Mesenteric fat pad (tissue), 1 donor: Measurements from ENCODE around the gene WNT2. TPM values are rescaled to one million over a fixed set of nuclear protein-coding genes. Genes with fewer than 3 reads are reported as not detected.

Source experiments
- DNase-seq: peaks from one replicate; pipeline ENCODE4 v3.0.0-alpha.2; 2020; ENCODE audit warnings: low spot score
- long read RNA-seq: library from polyadenylated mRNA; unstranded; transcript quantifications from one replicate; pipeline ENCODE4 v2.0.0, GENCODE V29; 2020
- total RNA-seq: library from RNA; stranded (reverse); fragmentation: NEBNext Ultra II Directional; extraction: Animal tissue kit (Norgen Biotek cat#: 25700); gene quantifications from one replicate; pipeline ENCODE4 v1.2.1, GENCODE V29; 2021
- donor health status: DM: yes; HTN: yes; CAD: no.

The WNT2 gene
- 0.45 TPM for total RNA-seq
- long read RNA-seq, partial matches to known transcripts = 0 of 1 reads
- long read RNA-seq, other reads (novel, unspliced or antisense) = 0 of 1 reads

- DNase-seq = no peak
Observed at GRCh38 chr7:117322741-117323304, at the start of gene WNT2. Gene WNT2 (minus strand): TSS chr7:117323058. CDS start chr7:117322989, 69 bp downstream.

- no peak for DNase-seq
Observed at GRCh38 chr7:117372073-117372472, 49.2 kb upstream of the WNT2 start.

- no peak for DNase-seq
Observed at GRCh38 chr7:117364339-117365080, 41.7 kb upstream of the WNT2 start.

- no peak for DNase-seq
Observed at GRCh38 chr7:117362294-117362888, 39.5 kb upstream of the WNT2 start.

- no peak for DNase-seq
Observed at GRCh38 chr7:117350027-117350426, 27.2 kb upstream of the WNT2 start.

GRCh38 chr7:117349570-117349969 lies 26.7 kb upstream of the WNT2 start:
- no peak for DNase-seq

GRCh38 chr7:117347962-117348672 lies 25.3 kb upstream of the WNT2 start:
- no peak for DNase-seq

GRCh38 chr7:117347480-117347879 lies 24.6 kb upstream of the WNT2 start:
- no peak for DNase-seq

- no peak for DNase-seq
Observed at GRCh38 chr7:117346161-117346560, 23.3 kb upstream of the WNT2 start.

GRCh38 chr7:117338020-117338419 lies 15.2 kb upstream of the WNT2 start:
- no peak for DNase-seq

- DNase-seq = no peak
Observed at GRCh38 chr7:117333168-117333567, 10.3 kb upstream of the WNT2 start.

- DNase-seq = no peak
Observed at GRCh38 chr7:117332031-117332430, 9.2 kb upstream of the WNT2 start.

GRCh38 chr7:117325836-117326235 lies 3.0 kb upstream of the WNT2 start:
- DNase-seq = no peak

GRCh38 chr7:117324960-117325359 lies 2.1 kb upstream of the WNT2 start:
- no peak for DNase-seq

- DNase-seq = peak; percentile 90
Observed at GRCh38 chr7:117323851-117324711, 1.2 kb upstream of the WNT2 start.

- no peak for DNase-seq
Observed at GRCh38 chr7:117323305-117323850, 520 bp upstream of the WNT2 start.

GRCh38 chr7:117320523-117320922 lies 2.3 kb downstream of the WNT2 start:
- no peak for DNase-seq

- DNase-seq = no peak
Observed at GRCh38 chr7:117319181-117319580, 3.7 kb downstream of the WNT2 start.

GRCh38 chr7:117313582-117313981 lies 9.3 kb downstream of the WNT2 start:
- no peak for DNase-seq
